K562 (cell line): ENCODE results near the gene WDR46. TPM values are rescaled to one million over a fixed set of nuclear protein-coding genes. Genes with fewer than 3 reads are reported as not detected.
A peak's percentile ranks its signal among the peaks of the same experiment; 100 is the strongest.

Experiments
- CBX1 ChIP-seq: sonication (generic); IDR thresholded peaks from 2 replicates; pipeline ENCODE4 v1.6.1; 2016; ENCODE audit warnings: antibody characterized with exemption, low read depth, mild to moderate bottlenecking
- CC2D1A ChIP-seq: fragments of 450-650 bp; IDR thresholded peaks from 2 replicates; pipeline ENCODE4 v1.6.1; 2017; ENCODE audit warnings: mild to moderate bottlenecking
- CHD1 ChIP-seq: fragments of 200-600 bp; sonication (generic); IDR thresholded peaks from one replicate; pipeline ENCODE4 v1.6.1; 2012; ENCODE audit warnings: mild to moderate bottlenecking, moderate library complexity, low read length, inconsistent platforms
- DMBX1 ChIP-seq: fragments of 250-450 bp; sonication (Bioruptor Pico); IDR thresholded peaks from 2 replicates; pipeline ENCODE4 v1.8.0; 2022; ENCODE audit warnings: inconsistent platforms, mild to moderate bottlenecking, moderate library complexity, borderline replicate concordance
- GABPA ChIP-seq: fragments of 200-800 bp; sonication (Bioruptor generic); conservative IDR thresholded peaks from 2 replicates; pipeline ENCODE4 v1.6.1; 2016; ENCODE audit warnings: low read depth, missing genetic modification characterization, missing compliant biosample characterization
- GABPB1 ChIP-seq: sonication (generic); formaldehyde crosslinking; IDR thresholded peaks from 2 replicates; pipeline ENCODE4 v1.8.0; 2022; ENCODE audit warnings: mild to moderate bottlenecking, missing genetic modification reagents
- GTF2F1 ChIP-seq: IDR thresholded peaks from 2 replicates; pipeline ENCODE4 v1.6.1; 2011; ENCODE audit warnings: low read depth, low read length, improper control_type of control experiment
- HMGN3 ChIP-seq: IDR thresholded peaks from 2 replicates; pipeline ENCODE4 v1.6.1; 2011; ENCODE audit warnings: borderline replicate concordance, low read depth, mild to moderate bottlenecking, mixed read lengths, low read length; ENCODE audit not compliant: insufficient read length; ENCODE audit errors: extremely low read depth
- LCOR ChIP-seq: sonication (generic); formaldehyde crosslinking; IDR thresholded peaks from 2 replicates; pipeline ENCODE4 v1.8.0; 2022; ENCODE audit warnings: mild to moderate bottlenecking, missing genetic modification reagents
- MYBL2 ChIP-seq, 2 experiments: fragments of 450-650 bp in 1 of 2; sonication (generic) in 1 of 2; formaldehyde crosslinking in 1 of 2; IDR thresholded peaks; 2 replicates each; pipeline versions ENCODE4 v1.6.1 to v1.8.1; 2017 to 2022; ENCODE audit warnings: borderline replicate concordance in 1 of 2, inconsistent platforms in 1 of 2, low read depth in 1 of 2, mild to moderate bottlenecking in 1 of 2, missing genetic modification reagents in 1 of 2, moderate library complexity in 1 of 2
- PPARD ChIP-seq: fragments of 250-450 bp; sonication (Bioruptor Pico); IDR thresholded peaks from 2 replicates; pipeline ENCODE4 v1.8.0; 2022; ENCODE audit warnings: inconsistent platforms, mild to moderate bottlenecking, moderate library complexity
- SNAPC5 ChIP-seq: fragments of 250-450 bp; sonication (Bioruptor Pico); IDR thresholded peaks from 2 replicates; pipeline ENCODE4 v1.8.0; 2021; ENCODE audit warnings: moderate library complexity, mild to moderate bottlenecking, inconsistent platforms
- SPI1 ChIP-seq: IDR thresholded peaks from 2 replicates; pipeline ENCODE4 v1.6.1; 2011; ENCODE audit warnings: low read depth, low read length, control low read depth, borderline replicate concordance
- SRSF9 ChIP-seq: fragments of 200-400 bp; formaldehyde crosslinking; IDR thresholded peaks from 2 replicates; pipeline ENCODE4 v1.6.1; 2017; ENCODE audit warnings: low read depth, low read length, borderline replicate concordance
- ZBTB7A ChIP-seq: IDR thresholded peaks from 2 replicates; pipeline ENCODE4 v1.6.1; 2011; ENCODE audit warnings: low read depth, mild to moderate bottlenecking, low read length, moderate library complexity, borderline replicate concordance; ENCODE audit not compliant: control insufficient read depth
- ZNF174 ChIP-seq: fragments of 250-450 bp; sonication (Bioruptor Pico); IDR thresholded peaks from 2 replicates; pipeline ENCODE4 v1.4.0; 2020; ENCODE audit warnings: mild to moderate bottlenecking
- ZNF280B ChIP-seq: fragments of 250-450 bp; sonication (Bioruptor Pico); IDR thresholded peaks from 2 replicates; pipeline ENCODE4 v1.5.1; 2021; ENCODE audit warnings: mild to moderate bottlenecking
- polyA plus RNA-seq, 8 experiments: library from polyadenylated mRNA; depleted of rRNA in 4 of 8; stranded (reverse) in 5 of 8; unstranded in 3 of 8; fragments of >200 nt; fragmentation: Nextera tagmentation in 2 of 8; fragmentation: Illumina TruSeq in 1 of 8; extraction: Ambion mirVana in 2 of 8; extraction: Trizol in 1 of 8; gene quantifications; 2 replicates each; pipeline versions ENCODE4 v1.2.1 to v1.2.3, GENCODE V29; 2011 to 2014; ENCODE audit warnings: inconsistent platforms in 1 of 8, missing spikeins in 1 of 8
- total RNA-seq, 7 experiments: library from RNA; depleted of rRNA in 6 of 7; stranded (reverse); fragments of >200 nt in 6 of 7; fragmentation: Illumina TruSeq in 2 of 7; extraction: Trizol in 2 of 7; gene quantifications; 2 replicates each; pipeline versions ENCODE4 v1.2.1 to v1.2.3, GENCODE V29; 2011 to 2021; ENCODE audit warnings: low replicate concordance in 1 of 7
- TF ChIP-seq, protein P1 (sequence below): fragments of 250-450 bp; sonication (Bioruptor Pico); IDR thresholded peaks from 2 replicates; pipeline ENCODE4 v1.4.0; 2020; ENCODE audit warnings: mild to moderate bottlenecking
- TF ChIP-seq, protein P2 (sequence below), 2 experiments: fragments of 150-350 bp in 1 of 2; IDR thresholded peaks; 2 replicates each; pipeline ENCODE4 v1.6.1; 2012 to 2016; ENCODE audit warnings: low read depth in 2 of 2, low read length in 2 of 2, mild to moderate bottlenecking in 1 of 2, moderate library complexity in 1 of 2

WDR46 gene
- total and polyA plus RNA-seq, 9 of the 15 experiments (the other 6 are each of a cell fraction or from before 2014, with no cell fraction given) = 8.9 to 146 (median 93.1) TPM

DNA sequence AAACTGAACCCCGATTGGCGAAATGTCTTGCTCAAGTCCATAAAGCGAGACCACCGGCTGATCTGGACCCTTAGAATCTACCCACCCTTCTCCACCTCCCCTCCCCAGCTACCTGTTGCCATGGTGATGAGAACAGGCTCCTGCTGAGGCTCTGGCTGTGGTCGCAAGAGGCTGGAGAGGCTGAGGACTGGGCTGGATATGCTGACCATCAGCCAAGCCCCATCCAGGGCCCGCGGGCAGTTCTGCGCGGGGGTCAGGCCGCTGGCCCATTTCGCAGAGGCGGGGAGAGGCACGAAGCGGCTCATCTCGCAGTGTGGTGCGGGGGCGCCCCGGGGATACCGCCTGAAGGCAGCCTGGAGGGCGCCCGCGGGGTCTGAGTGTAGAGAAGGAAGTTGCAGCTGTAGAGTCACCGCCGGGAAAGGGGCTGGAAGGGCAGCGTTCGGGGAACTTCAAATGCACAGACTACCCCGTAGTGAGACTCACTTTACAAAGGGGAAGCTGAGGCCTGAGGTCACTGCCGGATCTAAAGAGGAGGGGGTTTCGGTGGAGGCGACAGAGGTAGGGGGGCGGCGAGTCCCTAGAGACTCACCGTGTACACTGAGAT is 24.2 kb upstream of the WDR46 start (continued):
- TF ChIP-seq ZNF280B (no peak), MYBL2 (IDR thresholded peaks at IDR 0.05; ENCODE audit: low read depth) (no peak), MYBL2 (CRISPR knock-in tag; IDR thresholded peaks at IDR 0.05; ENCODE audit: borderline replicate concordance) (no peak), ZBTB7A (peak; percentile 41), SNAPC5 (no peak), ZNF174 (CRISPR knock-in tag) (no peak), DMBX1 (CRISPR knock-in tag) (0 out of 2 replicates have a peak, but pooled peaks have one; percentile 21), SRSF9 (no peak), SPI1 (0 out of 2 replicates have a peak, but pooled peaks have one; percentile 28), GTF2F1 (no peak; the same call in 1 of the 2 replicates), CBX1 (peak; percentile 24; the same call in 1 of the 2 replicates), PPARD (no peak), LCOR (CRISPR knock-in tag) (0 out of 2 replicates have a peak, but pooled peaks have one; percentile 53), CC2D1A (no peak), GABPB1 (CRISPR knock-in tag) (peak; percentile 82), CHD1 (peak; percentile 46), HMGN3 (peak; percentile 48), GABPA (tag) (0 out of 2 replicates have a peak, but pooled peaks have one; percentile 7)
- TF ChIP-seq, protein P1, sequence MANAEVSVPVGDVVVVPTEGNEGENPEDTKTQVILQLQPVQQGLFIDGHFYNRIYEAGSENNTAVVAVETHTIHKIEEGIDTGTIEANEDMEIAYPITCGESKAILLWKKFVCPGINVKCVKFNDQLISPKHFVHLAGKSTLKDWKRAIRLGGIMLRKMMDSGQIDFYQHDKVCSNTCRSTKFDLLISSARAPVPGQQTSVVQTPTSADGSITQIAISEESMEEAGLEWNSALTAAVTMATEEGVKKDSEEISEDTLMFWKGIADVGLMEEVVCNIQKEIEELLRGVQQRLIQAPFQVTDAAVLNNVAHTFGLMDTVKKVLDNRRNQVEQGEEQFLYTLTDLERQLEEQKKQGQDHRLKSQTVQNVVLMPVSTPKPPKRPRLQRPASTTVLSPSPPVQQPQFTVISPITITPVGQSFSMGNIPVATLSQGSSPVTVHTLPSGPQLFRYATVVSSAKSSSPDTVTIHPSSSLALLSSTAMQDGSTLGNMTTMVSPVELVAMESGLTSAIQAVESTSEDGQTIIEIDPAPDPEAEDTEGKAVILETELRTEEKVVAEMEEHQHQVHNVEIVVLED (CRISPR knock-in tag) = 0 out of 2 replicates have a peak, but pooled peaks have one; percentile 16
- TF ChIP-seq, protein P2, sequence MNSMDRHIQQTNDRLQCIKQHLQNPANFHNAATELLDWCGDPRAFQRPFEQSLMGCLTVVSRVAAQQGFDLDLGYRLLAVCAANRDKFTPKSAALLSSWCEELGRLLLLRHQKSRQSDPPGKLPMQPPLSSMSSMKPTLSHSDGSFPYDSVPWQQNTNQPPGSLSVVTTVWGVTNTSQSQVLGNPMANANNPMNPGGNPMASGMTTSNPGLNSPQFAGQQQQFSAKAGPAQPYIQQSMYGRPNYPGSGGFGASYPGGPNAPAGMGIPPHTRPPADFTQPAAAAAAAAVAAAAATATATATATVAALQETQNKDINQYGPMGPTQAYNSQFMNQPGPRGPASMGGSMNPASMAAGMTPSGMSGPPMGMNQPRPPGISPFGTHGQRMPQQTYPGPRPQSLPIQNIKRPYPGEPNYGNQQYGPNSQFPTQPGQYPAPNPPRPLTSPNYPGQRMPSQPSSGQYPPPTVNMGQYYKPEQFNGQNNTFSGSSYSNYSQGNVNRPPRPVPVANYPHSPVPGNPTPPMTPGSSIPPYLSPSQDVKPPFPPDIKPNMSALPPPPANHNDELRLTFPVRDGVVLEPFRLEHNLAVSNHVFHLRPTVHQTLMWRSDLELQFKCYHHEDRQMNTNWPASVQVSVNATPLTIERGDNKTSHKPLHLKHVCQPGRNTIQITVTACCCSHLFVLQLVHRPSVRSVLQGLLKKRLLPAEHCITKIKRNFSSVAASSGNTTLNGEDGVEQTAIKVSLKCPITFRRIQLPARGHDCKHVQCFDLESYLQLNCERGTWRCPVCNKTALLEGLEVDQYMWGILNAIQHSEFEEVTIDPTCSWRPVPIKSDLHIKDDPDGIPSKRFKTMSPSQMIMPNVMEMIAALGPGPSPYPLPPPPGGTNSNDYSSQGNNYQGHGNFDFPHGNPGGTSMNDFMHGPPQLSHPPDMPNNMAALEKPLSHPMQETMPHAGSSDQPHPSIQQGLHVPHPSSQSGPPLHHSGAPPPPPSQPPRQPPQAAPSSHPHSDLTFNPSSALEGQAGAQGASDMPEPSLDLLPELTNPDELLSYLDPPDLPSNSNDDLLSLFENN (IDR thresholded peaks at IDR 0.05; ENCODE audit: low read depth in 2 of 2, low read length in 2 of 2) = 0 out of 4 replicates have a peak, but pooled peaks of 1 of the 2 experiments have one; percentile 32
